Measurements from ENCODE around the gene RPL38. TPM values are rescaled to one million over a fixed set of nuclear protein-coding genes. Genes with fewer than 3 reads are reported as not detected.

Gene RPL38
- total and polyA plus RNA-seq, 2 donors (not counting 1 experiment from before 2014, with no cell fraction given): 722 to 1,550 TPM

- peaks cover 4% of the 10 kb centered on the region for H3K4me1 Mint-ChIP-seq
- no peaks in the 10 kb centered on the region for H3K79me2 ChIP-seq (ENCODE audit: control insufficient read depth, insufficient read depth, low read length)
- H3K4me2 ChIP-seq (replicated peaks; ENCODE audit: low read depth, low read length, poor library complexity, severe bottlenecking): no peak overlapping the region
- peaks cover 0 to 9% (median 2%) of the 10 kb centered on the region in 4 experiments for H3K27me3 ChIP-seq (replicated peaks in 1 of 4; ENCODE audit: control extremely low read depth in 1 of 4, control insufficient read depth in 3 of 4, insufficient read depth in 4 of 4, low read length in 3 of 4)
- ChIA-PET CTCF (no interaction called here), POLR2A (no interaction called here)
- peaks cover 30% of the 10 kb centered on the region for H3K27me3 Mint-ChIP-seq
- DNase-seq: no peak
- WGBS (ENCODE audit: insufficient coverage): 88% methylated on average over 9 of the region's 11 CpGs
- peaks cover 0 to 4% (median 0%) of the 10 kb centered on the region in 3 donors for H3K9me3 ChIP-seq (ENCODE audit: control extremely low read depth in 1 of 3, control insufficient read depth in 2 of 3, insufficient read depth in 1 of 3, low read length in 2 of 3)
- no peak overlapping the region for H3K27ac ChIP-seq (ENCODE audit: low read length in 2 of 2)
- no peak for ATAC-seq (ENCODE audit: low read depth)
- intact Hi-C loops (cut with micrococcal nuclease): no loop called here
- H3K9ac ChIP-seq (ENCODE audit: low read length): no peak overlapping the region
- no peaks in the 10 kb centered on the region for H4K20me1 ChIP-seq (ENCODE audit: control insufficient read depth, insufficient read depth, low read length, poor library complexity, severe bottlenecking)
- H3K4me3 Mint-ChIP-seq: no peak overlapping the region
- no peaks in the 10 kb centered on the region for H3K9me3 Mint-ChIP-seq (ENCODE audit: insufficient read depth)
- no peaks in the 10 kb centered on the region for H3K4me1 ChIP-seq (ENCODE audit: control insufficient read depth in 2 of 2, insufficient read depth in 2 of 2, low read length in 2 of 2)
- no peak overlapping the region for H3K4me3 ChIP-seq (ENCODE audit: control extremely low read depth in 1 of 5, extremely low read depth in 1 of 5, insufficient read depth in 1 of 5, low read depth in 2 of 5, low read length in 4 of 5)
- no peak overlapping the region for H2AFZ ChIP-seq (ENCODE audit: insufficient read depth, low read depth, low read length, poor library complexity, severe bottlenecking)
- no peak overlapping the region for H3K27ac Mint-ChIP-seq
- H3K36me3 ChIP-seq (replicated peaks in 1 of 2; ENCODE audit: control extremely low read depth in 1 of 2, control insufficient read depth in 1 of 2, extremely low read depth in 1 of 2, insufficient read depth in 2 of 2, low read length in 1 of 2): no peaks in the 10 kb centered on the region
- TF ChIP-seq EZH2 (IDR thresholded peaks at IDR 0.05; ENCODE audit: borderline replicate concordance, insufficient read depth, low read depth, low read length, poor library complexity, severe bottlenecking): no peak
- TF ChIP-seq CTCF (IDR thresholded peaks at IDR 0.05): no peak
These were observed 42.0 kb upstream of the RPL38 start for GRCh38 chr17:74161503-74161875.

- Mint-ChIP-seq H3K27ac (no peak overlapping the region), H3K27me3 (peaks cover 37% of the 10 kb centered on the region), H3K4me3 (no peak overlapping the region), H3K4me1 (peaks cover 4% of the 10 kb centered on the region), H3K9me3 (ENCODE audit: insufficient read depth) (no peaks in the 10 kb centered on the region)
- Histone ChIP-seq H3K4me3 (ENCODE audit: control extremely low read depth in 1 of 5, extremely low read depth in 1 of 5, insufficient read depth in 1 of 5, low read depth in 2 of 5, low read length in 4 of 5) (no peak overlapping the region), H4K20me1 (ENCODE audit: control insufficient read depth, insufficient read depth, low read length, poor library complexity, severe bottlenecking) (no peaks in the 10 kb centered on the region), H2AFZ (ENCODE audit: insufficient read depth, low read depth, low read length, poor library complexity, severe bottlenecking) (no peak overlapping the region), H3K9me3 (ENCODE audit: control extremely low read depth in 1 of 3, control insufficient read depth in 2 of 3, insufficient read depth in 1 of 3, low read length in 2 of 3) (no peaks in the 10 kb centered on the region), H3K4me1 (ENCODE audit: control insufficient read depth in 2 of 2, insufficient read depth in 2 of 2, low read length in 2 of 2) (no peaks in the 10 kb centered on the region), H3K27me3 (replicated peaks in 1 of 4; ENCODE audit: control extremely low read depth in 1 of 4, control insufficient read depth in 3 of 4, insufficient read depth in 4 of 4, low read length in 3 of 4) (peaks cover 0 to 11% (median 9%) of the 10 kb centered on the region in 4 experiments), H3K4me2 (replicated peaks; ENCODE audit: low read depth, low read length, poor library complexity, severe bottlenecking) (no peak overlapping the region), H3K9ac (ENCODE audit: low read length) (no peak overlapping the region), H3K36me3 (replicated peaks in 1 of 2; ENCODE audit: control extremely low read depth in 1 of 2, control insufficient read depth in 1 of 2, extremely low read depth in 1 of 2, insufficient read depth in 2 of 2, low read length in 1 of 2) (no peaks in the 10 kb centered on the region), H3K27ac (ENCODE audit: low read length in 2 of 2) (no peak overlapping the region), H3K79me2 (ENCODE audit: control insufficient read depth, insufficient read depth, low read length) (no peaks in the 10 kb centered on the region)
- 32% methylated on average over 7 of the region's 11 CpGs for WGBS (ENCODE audit: insufficient coverage)
- ChIA-PET POLR2A (no interaction called here), CTCF (interaction anchor here (0.6 kb wide), 1 partner anchor 316 kb away, joined by 3 read pairs; no protein-coding TSS in a partner anchor)
- DNase-seq (no peak), ATAC-seq (ENCODE audit: low read depth) (no peak)
- no peak for TF ChIP-seq CTCF (IDR thresholded peaks at IDR 0.05)
- TF ChIP-seq EZH2 (IDR thresholded peaks at IDR 0.05; ENCODE audit: borderline replicate concordance, insufficient read depth, low read depth, low read length, poor library complexity, severe bottlenecking): no peak
- intact Hi-C loops (cut with micrococcal nuclease): no loop called here
These were observed 40.1 kb upstream of the RPL38 start for GRCh38 chr17:74163271-74163821.
